ENCODE results near the gene PRDX3. TPM values are rescaled to one million over a fixed set of nuclear protein-coding genes. Genes with fewer than 3 reads are reported as not detected.
A peak's percentile ranks its signal among the peaks of the same experiment; 100 is the strongest.

Gene PRDX3
- total RNA-seq = 62.8 and 63.7 TPM in 2 replicates

GRCh38 chr10:119178372-119179119 is at the start of gene PRDX3:
Gene PRDX3, minus strand, starts transcription at chr10:119178812. Its CDS starts 22 bp downstream, at chr10:119178790.
- CTCF ChIA-PET = interaction anchor here (1.4 to 2.3 kb wide), 2 partner anchors 20 to 28 kb away, joined by 3 to 7 read pairs; no protein-coding TSS in a partner anchor
- no peak for TF ChIP-seq CTCF (IDR thresholded peaks at IDR 0.05)
- intact Hi-C loops (cut with micrococcal nuclease) = loop anchor here (1.0 to 5.0 kb wide), 8 partner anchors 13 to 418 kb away; partner anchors contain the start of genes DENND10, EIF3A, GRK5 and RGS10
- Mint-ChIP-seq H3K27me3 (no peaks in the 10 kb centered on the region), H3K9me3 (no peaks in the 10 kb centered on the region), H3K27ac (peak within 1 kb of the TSS; percentile 93), H3K4me1 (peaks cover 26% of the 10 kb centered on the region), H3K4me3 (peak within 1 kb of the TSS; percentile 98), H3K36me3 (ENCODE audit: low read depth) (peaks cover 31% of the 10 kb centered on the region)
- POLR2A ChIA-PET = interaction anchor here (0.6 to 1.2 kb wide), 2 partner anchors 10 to 103 kb away, joined by 3 to 5 read pairs; no protein-coding TSS in a partner anchor
- ATAC-seq (ENCODE audit: low read depth) (peak; percentile 99), DNase-seq (peak; percentile 92)

DNA sequence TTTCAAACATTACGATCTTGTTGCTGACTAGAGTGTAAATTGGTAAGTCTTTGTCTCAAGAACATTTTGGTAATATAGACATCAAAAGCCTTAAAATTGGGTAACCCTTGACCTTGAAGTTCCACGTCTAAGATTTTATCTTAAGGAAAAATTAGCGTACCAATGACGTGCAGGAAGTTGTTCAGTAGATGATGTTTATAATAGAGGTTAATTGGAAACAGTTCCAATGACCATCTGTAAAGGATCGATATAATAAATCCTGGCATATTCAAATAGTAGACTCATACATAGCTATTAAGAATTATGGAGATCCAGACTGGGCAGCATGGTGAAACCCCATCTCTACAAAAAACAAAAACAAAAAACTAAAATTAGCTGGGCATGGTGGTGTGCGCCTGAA is 49.2 kb upstream of the PRDX3 start:
- Mint-ChIP-seq H3K27me3 (no peaks in the 10 kb centered on the region), H3K36me3 (ENCODE audit: low read depth) (peaks cover 19% of the 10 kb centered on the region), H3K4me3 (no peak overlapping the region), H3K27ac (no peak overlapping the region), H3K4me1 (peaks cover 35% of the 10 kb centered on the region), H3K9me3 (no peaks in the 10 kb centered on the region)
- intact Hi-C loops (cut with micrococcal nuclease) = no loop called here
- CTCF ChIA-PET = no interaction called here
- POLR2A ChIA-PET = interaction anchor here (0.5 kb wide), 1 partner anchor 27 kb away, joined by 5 read pairs; no protein-coding TSS in a partner anchor
- ATAC-seq (ENCODE audit: low read depth) (no peak), DNase-seq (no peak)
- TF ChIP-seq CTCF (IDR thresholded peaks at IDR 0.05) = no peak

GRCh38 chr10:119225083-119225658 is 46.6 kb upstream of the PRDX3 start:
- CTCF ChIA-PET = interaction anchor here (1.1 kb wide), 1 partner anchor 264 kb away, joined by 3 read pairs; no protein-coding TSS in a partner anchor
- H3K36me3 Mint-ChIP-seq (ENCODE audit: low read depth) = peaks cover 12% of the 10 kb centered on the region
- H3K27me3 Mint-ChIP-seq = no peaks in the 10 kb centered on the region
- intact Hi-C loops (cut with micrococcal nuclease) = no loop called here
- H3K4me1 Mint-ChIP-seq = peaks cover 32% of the 10 kb centered on the region
- H3K27ac Mint-ChIP-seq = no peak overlapping the region
- no peak for DNase-seq
- POLR2A ChIA-PET = interaction anchor here (0.6 kb wide), 1 partner anchor 16 kb away, joined by 7 read pairs; no protein-coding TSS in a partner anchor
- no peaks in the 10 kb centered on the region for H3K9me3 Mint-ChIP-seq
- H3K4me3 Mint-ChIP-seq = no peak overlapping the region
- TF ChIP-seq CTCF (IDR thresholded peaks at IDR 0.05) = no peak
- no peak for ATAC-seq (ENCODE audit: low read depth)

DNA sequence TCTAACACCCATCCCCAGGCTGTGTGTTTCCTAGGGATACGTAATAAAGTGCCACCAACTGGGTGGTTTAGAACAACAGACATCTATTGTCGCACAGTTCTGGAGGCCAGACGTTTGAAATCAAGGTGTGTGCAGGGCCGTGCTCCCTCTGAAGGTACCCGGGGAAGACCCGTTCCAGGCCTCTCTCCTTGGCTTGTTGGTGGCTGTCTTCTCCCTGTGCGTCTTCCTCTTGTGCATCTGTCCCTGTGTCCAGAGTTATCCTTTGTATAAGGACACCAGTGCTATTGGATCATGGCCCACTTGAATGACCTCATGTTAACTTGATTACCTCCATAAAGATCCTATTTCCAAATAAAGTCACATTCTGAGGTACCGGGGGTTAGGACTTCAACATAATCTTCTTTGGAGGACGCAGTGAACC is 44.4 kb upstream of the PRDX3 start:
- Mint-ChIP-seq H3K4me3 (no peak overlapping the region), H3K9me3 (no peaks in the 10 kb centered on the region), H3K4me1 (peaks cover 25% of the 10 kb centered on the region), H3K27me3 (no peaks in the 10 kb centered on the region), H3K36me3 (ENCODE audit: low read depth) (peaks cover 8% of the 10 kb centered on the region), H3K27ac (no peak overlapping the region)
- ATAC-seq (ENCODE audit: low read depth) (no peak), DNase-seq (no peak)
- POLR2A ChIA-PET = interaction anchor here (1.5 kb wide), 2 partner anchors 16 to 86 kb away, joined by 4 read pairs; partner anchors contain the start of gene GRK5
- TF ChIP-seq CTCF (IDR thresholded peaks at IDR 0.05) = no peak
- CTCF ChIA-PET = interaction anchor here (1.4 to 1.8 kb wide), 2 partner anchors 14 to 16 kb away, joined by 6 to 7 read pairs; partner anchors contain the start of gene GRK5
- intact Hi-C loops (cut with micrococcal nuclease) = no loop called here

GRCh38 chr10:119222537-119222936 is 43.9 kb upstream of the PRDX3 start:
- intact Hi-C loops (cut with micrococcal nuclease) = no loop called here
- TF ChIP-seq CTCF (IDR thresholded peaks at IDR 0.05) = no peak
- no peaks in the 10 kb centered on the region for H3K27me3 Mint-ChIP-seq
- ChIA-PET CTCF (interaction anchor here (1.4 to 1.8 kb wide), 2 partner anchors 13 to 15 kb away, joined by 6 to 7 read pairs; partner anchors contain the start of gene GRK5), POLR2A (interaction anchor here (1.3 to 1.5 kb wide), 3 partner anchors 15 to 87 kb away, joined by 4 to 5 read pairs (median 4); partner anchors contain the start of gene GRK5)
- no peaks in the 10 kb centered on the region for H3K9me3 Mint-ChIP-seq
- no peak overlapping the region for H3K4me3 Mint-ChIP-seq
- peak overlapping the region; percentile 59 for H3K27ac Mint-ChIP-seq
- ATAC-seq (ENCODE audit: low read depth) = no peak
- H3K4me1 Mint-ChIP-seq = peaks cover 25% of the 10 kb centered on the region
- H3K36me3 Mint-ChIP-seq (ENCODE audit: low read depth) = peaks cover 8% of the 10 kb centered on the region
- no peak for DNase-seq
